Measurements from ENCODE around the gene TIPRL. TPM values are rescaled to one million over a fixed set of nuclear protein-coding genes. Genes with fewer than 3 reads are reported as not detected.

TIPRL gene
- total RNA-seq, 1 donor from 2014 or later: 20.4 TPM

DNA sequence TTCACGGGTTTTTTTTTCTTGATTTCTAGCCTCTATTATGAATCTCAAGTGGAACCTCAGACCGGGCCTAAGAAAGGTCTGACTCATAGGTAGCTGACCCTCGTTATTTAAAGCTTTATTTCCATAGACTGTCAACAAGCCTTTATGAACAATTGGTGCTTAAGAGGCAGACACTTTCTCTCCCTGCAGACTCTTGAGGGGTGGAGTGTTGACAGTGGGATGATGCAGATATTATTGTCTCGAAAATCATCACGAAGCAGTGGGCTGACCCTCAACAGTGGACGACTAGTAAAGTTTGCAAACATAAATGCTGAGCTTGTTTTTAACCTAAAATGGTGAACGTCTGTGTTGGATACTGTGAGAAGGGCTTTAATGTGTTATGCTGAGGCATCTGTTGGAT is 48.9 kb downstream of the TIPRL start:
- peaks cover 0 to 9% of the 10 kb centered on the region in 2 donors for H3K36me3 ChIP-seq
- no peaks in the 10 kb centered on the region for H3K9me3 ChIP-seq
- H3K27ac ChIP-seq: peak overlapping the region; percentile 86
- H3K4me3 ChIP-seq: peak overlapping the region; percentile 82 to 88
- TF ChIP-seq POLR2AphosphoS5 (IDR thresholded peaks at IDR 0.05; ENCODE audit: insufficient read depth in 1 of 2, low read depth in 1 of 2): no peak
- TF ChIP-seq, protein P1, sequence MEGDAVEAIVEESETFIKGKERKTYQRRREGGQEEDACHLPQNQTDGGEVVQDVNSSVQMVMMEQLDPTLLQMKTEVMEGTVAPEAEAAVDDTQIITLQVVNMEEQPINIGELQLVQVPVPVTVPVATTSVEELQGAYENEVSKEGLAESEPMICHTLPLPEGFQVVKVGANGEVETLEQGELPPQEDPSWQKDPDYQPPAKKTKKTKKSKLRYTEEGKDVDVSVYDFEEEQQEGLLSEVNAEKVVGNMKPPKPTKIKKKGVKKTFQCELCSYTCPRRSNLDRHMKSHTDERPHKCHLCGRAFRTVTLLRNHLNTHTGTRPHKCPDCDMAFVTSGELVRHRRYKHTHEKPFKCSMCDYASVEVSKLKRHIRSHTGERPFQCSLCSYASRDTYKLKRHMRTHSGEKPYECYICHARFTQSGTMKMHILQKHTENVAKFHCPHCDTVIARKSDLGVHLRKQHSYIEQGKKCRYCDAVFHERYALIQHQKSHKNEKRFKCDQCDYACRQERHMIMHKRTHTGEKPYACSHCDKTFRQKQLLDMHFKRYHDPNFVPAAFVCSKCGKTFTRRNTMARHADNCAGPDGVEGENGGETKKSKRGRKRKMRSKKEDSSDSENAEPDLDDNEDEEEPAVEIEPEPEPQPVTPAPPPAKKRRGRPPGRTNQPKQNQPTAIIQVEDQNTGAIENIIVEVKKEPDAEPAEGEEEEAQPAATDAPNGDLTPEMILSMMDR (IDR thresholded peaks at IDR 0.05): no peak
- no peak for TF ChIP-seq POLR2A (IDR thresholded peaks at IDR 0.05)
- H3K27me3 ChIP-seq: no peaks in the 10 kb centered on the region
- H3K4me1 ChIP-seq: peaks cover 36% of the 10 kb centered on the region
- DNase-seq (ENCODE audit: extremely low spot score in 2 of 2): no peak
- intact Hi-C loops (cut with DNase I): no loop called here

DNA sequence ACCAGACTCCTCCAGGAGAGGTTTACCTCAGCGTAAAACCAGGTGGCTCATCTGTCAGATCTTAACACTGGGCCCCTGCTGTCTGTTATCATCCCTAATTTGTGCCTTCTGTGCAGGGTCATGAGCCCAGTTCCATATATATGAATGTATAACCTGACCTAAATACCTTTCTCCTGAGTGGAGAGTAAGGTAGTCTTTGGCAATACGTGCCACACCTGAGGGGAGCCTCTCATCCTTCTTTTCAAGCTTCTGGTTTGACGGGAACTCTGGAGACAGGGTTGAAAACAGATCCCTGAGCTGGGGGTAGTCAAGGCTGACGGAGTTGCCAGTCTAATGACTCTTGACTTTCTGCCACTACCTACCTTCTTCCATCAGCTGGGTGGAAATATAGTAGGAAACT is 51.1 kb downstream of the TIPRL start:
- TF ChIP-seq POLR2A (IDR thresholded peaks at IDR 0.05) (no peak), POLR2AphosphoS5 (IDR thresholded peaks at IDR 0.05; ENCODE audit: insufficient read depth in 1 of 2, low read depth in 1 of 2) (no peak)
- TF ChIP-seq, protein P1 (IDR thresholded peaks at IDR 0.05): no peak
- peaks cover 36% of the 10 kb centered on the region for H3K4me1 ChIP-seq
- no peak overlapping the region for H3K4me3 ChIP-seq
- no peaks in the 10 kb centered on the region for H3K9me3 ChIP-seq
- intact Hi-C loops (cut with DNase I): no loop called here
- no peaks in the 10 kb centered on the region for H3K27me3 ChIP-seq
- H3K27ac ChIP-seq: no peak overlapping the region
- DNase-seq (ENCODE audit: extremely low spot score in 2 of 2): no peak
- peaks cover 0 to 32% of the 10 kb centered on the region in 2 donors for H3K36me3 ChIP-seq

DNA sequence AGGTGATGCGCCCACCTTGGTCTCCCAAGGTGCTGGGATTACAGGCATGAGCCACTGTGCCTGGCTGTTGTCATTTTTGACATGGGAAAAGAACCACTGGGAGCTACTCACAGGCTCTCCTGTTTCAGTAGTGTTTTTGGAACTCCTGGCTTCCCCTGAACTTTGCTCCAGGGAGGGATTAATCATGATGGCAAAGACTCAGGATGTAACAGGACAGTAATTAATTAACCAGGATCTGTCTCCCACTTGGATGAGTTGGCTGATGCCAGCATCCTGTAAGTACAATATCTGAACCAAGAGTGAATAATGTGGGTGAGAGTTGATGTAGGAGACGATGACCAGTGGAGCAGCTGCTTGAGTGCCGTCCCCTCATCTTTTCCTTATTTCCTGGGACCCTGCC is 51.9 kb downstream of the TIPRL start:
- TF ChIP-seq POLR2AphosphoS5 (IDR thresholded peaks at IDR 0.05; ENCODE audit: insufficient read depth in 1 of 2, low read depth in 1 of 2) (no peak), POLR2A (IDR thresholded peaks at IDR 0.05) (no peak)
- TF ChIP-seq, protein P1 (IDR thresholded peaks at IDR 0.05): no peak
- intact Hi-C loops (cut with DNase I): no loop called here
- Histone ChIP-seq H3K4me1 (peaks cover 42% of the 10 kb centered on the region), H3K4me3 (no peak overlapping the region), H3K36me3 (peaks cover 0 to 40% of the 10 kb centered on the region in 2 donors), H3K9me3 (no peaks in the 10 kb centered on the region), H3K27me3 (no peaks in the 10 kb centered on the region), H3K27ac (no peak overlapping the region)
- no peak for DNase-seq (ENCODE audit: extremely low spot score in 2 of 2)

DNA sequence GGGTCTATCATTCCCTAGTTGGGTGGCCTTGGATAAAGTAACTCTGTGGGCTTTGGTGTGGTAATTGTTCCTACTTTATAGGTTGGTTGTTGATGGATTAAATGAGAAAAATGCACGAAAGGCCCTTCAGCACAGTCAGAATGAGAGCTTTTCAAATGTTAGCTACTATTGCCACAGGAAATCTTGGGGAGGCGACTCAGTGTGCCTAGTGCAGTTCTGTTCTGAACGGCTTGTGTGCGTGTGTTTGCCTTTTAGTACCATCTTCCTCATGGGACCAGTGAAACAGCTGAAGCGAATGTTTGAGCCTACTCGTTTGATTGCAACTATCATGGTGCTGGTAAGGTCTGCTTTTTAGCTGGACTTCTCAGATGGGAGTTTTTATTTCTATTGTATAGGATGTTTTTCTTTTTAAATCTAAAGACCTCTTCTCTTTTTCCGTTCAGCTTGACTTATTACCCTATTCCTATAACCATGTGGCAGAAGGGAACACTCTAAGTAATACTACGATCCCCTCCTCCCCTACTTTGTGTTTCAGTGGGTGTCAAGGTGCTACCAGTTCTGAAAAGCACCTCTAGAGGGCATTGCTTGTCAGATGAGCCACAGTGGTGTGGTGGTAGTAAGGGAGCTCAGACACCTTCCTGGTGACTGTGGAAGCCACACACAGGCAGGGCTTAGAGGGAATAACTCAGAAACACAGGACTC is 56.2 kb downstream of the TIPRL start:
- Histone ChIP-seq H3K27me3 (no peaks in the 10 kb centered on the region), H3K4me1 (peaks cover 19% of the 10 kb centered on the region), H3K9me3 (no peaks in the 10 kb centered on the region), H3K36me3 (peaks cover 0 to 57% of the 10 kb centered on the region in 2 donors), H3K4me3 (no peak overlapping the region), H3K27ac (no peak overlapping the region)
- DNase-seq (ENCODE audit: extremely low spot score in 2 of 2): no peak
- TF ChIP-seq, protein P1 (IDR thresholded peaks at IDR 0.05): no peak
- TF ChIP-seq POLR2AphosphoS5 (IDR thresholded peaks at IDR 0.05; ENCODE audit: insufficient read depth in 1 of 2, low read depth in 1 of 2) (no peak), POLR2A (IDR thresholded peaks at IDR 0.05) (no peak)
- intact Hi-C loops (cut with DNase I): no loop called here

GRCh38 chr1:168235548-168235885 is 56.8 kb downstream of the TIPRL start:
- no peaks in the 10 kb centered on the region for H3K27me3 ChIP-seq
- TF ChIP-seq POLR2A (IDR thresholded peaks at IDR 0.05): no peak
- no peak for TF ChIP-seq POLR2AphosphoS5 (IDR thresholded peaks at IDR 0.05; ENCODE audit: insufficient read depth in 1 of 2, low read depth in 1 of 2)
- TF ChIP-seq, protein P1 (IDR thresholded peaks at IDR 0.05): no peak
- H3K9me3 ChIP-seq: no peaks in the 10 kb centered on the region
- peaks cover 0 to 57% of the 10 kb centered on the region in 2 donors for H3K36me3 ChIP-seq
- DNase-seq (ENCODE audit: extremely low spot score in 2 of 2): no peak
- H3K27ac ChIP-seq: no peak overlapping the region
- peaks cover 14% of the 10 kb centered on the region for H3K4me1 ChIP-seq
- H3K4me3 ChIP-seq: no peak overlapping the region
- intact Hi-C loops (cut with DNase I): no loop called here
